ENCODE data around the gene SF3A2. TPM values are rescaled to one million over a fixed set of nuclear protein-coding genes. Genes with fewer than 3 reads are reported as not detected.

Gene SF3A2
- 10 to 100 TPM; 28.5 to 79.7 (median 66.6) TPM for total RNA-seq
- 10 to 100 TPM; 35.1 to 50.4 (median 37.7) TPM for polyA plus RNA-seq
- long read RNA-seq, donor 1, transcript SF3A2-201 (9 exons, 1,963 nt) = major isoform, 20 of 29 reads
- long read RNA-seq, donor 1, partial matches to known transcripts = 6 of 29 reads
- long read RNA-seq, donor 1, other reads (novel, unspliced or antisense) = 0 of 29 reads
- long read RNA-seq, donor 2, transcript SF3A2-201 (9 exons, 1,963 nt) = major isoform, 27 of 45 reads
- long read RNA-seq, donor 2, partial matches to known transcripts = 13 of 45 reads
- long read RNA-seq, donor 2, other reads (novel, unspliced or antisense) = 0 of 45 reads

DNA sequence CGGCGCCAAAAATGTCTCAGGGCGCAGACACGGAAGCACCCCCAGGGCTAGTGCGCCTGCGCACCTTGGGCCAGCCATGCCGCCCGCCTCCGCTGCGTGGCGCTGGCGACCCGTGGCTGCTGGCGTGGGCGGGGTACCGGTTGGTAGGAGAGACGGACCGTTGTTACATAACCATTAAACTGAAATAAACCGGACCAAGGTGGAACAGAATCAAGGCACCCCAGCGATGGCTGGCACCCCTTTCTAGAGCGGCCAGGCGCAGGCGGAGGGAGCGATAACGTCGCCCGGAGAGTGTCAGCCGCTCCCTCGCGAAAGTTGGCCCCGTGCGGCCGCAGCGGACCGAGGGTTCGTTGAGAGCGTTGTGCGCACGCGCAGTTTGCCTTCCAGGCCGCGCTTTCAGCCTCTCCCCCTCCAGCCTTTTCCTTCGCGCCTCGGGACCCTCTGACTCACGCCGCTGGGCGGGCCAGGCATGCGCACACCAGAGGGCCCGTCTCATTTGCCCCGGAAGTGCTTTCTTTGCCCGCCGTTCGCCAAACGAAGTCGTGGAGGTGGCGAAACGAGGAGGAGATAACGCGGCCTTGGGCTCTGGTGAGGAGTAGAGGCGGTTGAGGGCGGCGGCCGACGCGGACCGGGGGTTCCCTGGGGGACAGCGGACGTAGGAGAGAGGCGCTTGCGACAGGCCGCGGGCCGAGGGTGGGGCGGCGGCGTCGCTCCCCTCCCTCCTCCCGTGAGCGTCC lies at the start of gene SF3A2, which contains the start of gene PLEKHJ1:
TSS of gene SF3A2 (plus strand) at position 511 of the 737 bp plus-strand sequence. CDS start 6,595 bp downstream, outside the sequence.
TSS of gene PLEKHJ1 (minus strand) at position 16 of the 737 bp plus-strand sequence. CDS start 81 bp downstream, outside the sequence.
- peak; percentile 99 to 100 (median 100) for TF ChIP-seq CTCF (IDR thresholded peaks at IDR 0.05 in 8 of 11, conservative IDR thresholded peaks at IDR 0.05 in 3 of 11)
- TF ChIP-seq POLR2A (IDR thresholded peaks at IDR 0.05) = peak; percentile 3 to 79 (median 63)
- peak; percentile 93 to 96 (median 95) for TF ChIP-seq POLR2AphosphoS5 (IDR thresholded peaks at IDR 0.05)

GRCh38 chr19:2187159-2187558 lies 49.5 kb upstream of the SF3A2 start:
- TF ChIP-seq POLR2A (IDR thresholded peaks at IDR 0.05) = no peak
- TF ChIP-seq CTCF (IDR thresholded peaks at IDR 0.05 in 8 of 11, conservative IDR thresholded peaks at IDR 0.05 in 3 of 11) = no peak
- TF ChIP-seq POLR2AphosphoS5 (IDR thresholded peaks at IDR 0.05) = peak in 1 of 3 donors; percentile 12
- DNase-seq = no peak
- intact Hi-C loops (cut with DNase I; ENCODE audit: low total_unique reads) = no loop called here
- Histone ChIP-seq H3K9me3 (no peaks in the 10 kb centered on the region), H3K27ac (peak overlapping the region in 4 of 8 donors; percentile 8 to 72 (median 52)), H3K36me3 (peaks cover 0 to 99% (median 55%) of the 10 kb centered on the region in 6 donors), H3K4me1 (peaks cover 7 to 72% (median 46%) of the 10 kb centered on the region in 6 donors), H3K4me3 (no peak overlapping the region), H3K27me3 (replicated peaks in 1 of 7) (no peaks in the 10 kb centered on the region)
- 67 to 96% (median 82%) methylated on average over 8 to 13 of the region's 13 CpGs for WGBS, 5 donors

More for the DNA sequence above, at the start of gene SF3A2, which contains the start of gene PLEKHJ1:
- Histone ChIP-seq H3K9me3 (no peaks in the 10 kb centered on the region), H3K4me1 (peaks cover 49 to 89% (median 71%) of the 10 kb centered on the region in 6 donors), H3K27ac (peak within 1 kb of the TSS; percentile 89 to 100 (median 99)), H3K36me3 (peaks cover 0 to 39% (median 19%) of the 10 kb centered on the region in 6 donors), H3K27me3 (replicated peaks in 1 of 7) (no peaks in the 10 kb centered on the region), H3K4me3 (peak within 1 kb of the TSS; percentile 74 to 98 (median 94))
- peak; percentile 99 for DNase-seq
- intact Hi-C loops (cut with DNase I; ENCODE audit: low total_unique reads) = loop anchor here (5.0 to 10.0 kb wide), 2 partner anchors 72 to 156 kb away; partner anchors contain the start of gene DOT1L
- 0% methylated on average over 57 to 80 of the region's 80 CpGs for WGBS, 5 donors

DNA sequence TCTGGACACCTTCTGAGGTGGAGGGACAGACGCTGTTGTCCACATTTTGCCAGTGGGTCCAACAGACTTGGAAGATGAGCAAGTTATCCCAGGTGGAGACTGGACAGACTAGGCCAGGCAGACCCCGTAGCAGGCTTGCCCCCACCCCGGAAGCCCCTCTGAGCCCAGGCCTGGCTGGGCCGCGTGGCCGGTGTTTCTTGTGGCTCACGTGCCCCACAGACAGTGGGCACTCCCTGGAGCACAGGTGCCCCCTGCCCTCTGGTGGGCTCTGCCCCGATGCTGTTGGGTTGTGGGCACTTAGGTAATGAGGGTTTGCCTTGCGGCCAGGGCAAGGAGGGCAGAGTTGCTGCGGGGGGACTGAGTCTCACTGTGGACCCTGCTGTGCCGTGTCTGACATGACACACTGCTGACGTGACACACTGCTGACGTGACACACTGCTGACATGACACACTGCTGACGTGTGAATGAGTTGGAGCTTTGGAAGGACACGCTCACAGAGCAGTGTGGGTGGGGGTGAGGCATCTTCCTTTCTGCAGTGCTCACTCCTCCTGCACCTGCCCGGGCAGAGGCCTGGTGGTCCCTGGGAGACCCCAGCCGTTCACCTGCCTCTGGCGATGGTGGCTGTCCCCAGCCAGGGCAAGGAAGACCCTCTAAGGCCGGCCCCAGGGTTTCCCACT lies 47.8 kb upstream of the SF3A2 start:
- H3K36me3 ChIP-seq = peaks cover 0 to 99% (median 65%) of the 10 kb centered on the region in 6 donors
- H3K4me3 ChIP-seq = no peak overlapping the region
- WGBS, 5 donors = 91 to 96% (median 95%) methylated on average over 9 to 19 of the region's 19 CpGs
- H3K27ac ChIP-seq = peak overlapping the region in 3 of 8 donors; percentile 57 to 72 (median 63)
- no peaks in the 10 kb centered on the region for H3K9me3 ChIP-seq
- TF ChIP-seq POLR2A (IDR thresholded peaks at IDR 0.05) = no peak
- DNase-seq = no peak
- peaks cover 4 to 55% (median 31%) of the 10 kb centered on the region in 6 donors for H3K4me1 ChIP-seq
- intact Hi-C loops (cut with DNase I; ENCODE audit: low total_unique reads) = no loop called here
- H3K27me3 ChIP-seq (replicated peaks in 1 of 7) = no peaks in the 10 kb centered on the region

DNA sequence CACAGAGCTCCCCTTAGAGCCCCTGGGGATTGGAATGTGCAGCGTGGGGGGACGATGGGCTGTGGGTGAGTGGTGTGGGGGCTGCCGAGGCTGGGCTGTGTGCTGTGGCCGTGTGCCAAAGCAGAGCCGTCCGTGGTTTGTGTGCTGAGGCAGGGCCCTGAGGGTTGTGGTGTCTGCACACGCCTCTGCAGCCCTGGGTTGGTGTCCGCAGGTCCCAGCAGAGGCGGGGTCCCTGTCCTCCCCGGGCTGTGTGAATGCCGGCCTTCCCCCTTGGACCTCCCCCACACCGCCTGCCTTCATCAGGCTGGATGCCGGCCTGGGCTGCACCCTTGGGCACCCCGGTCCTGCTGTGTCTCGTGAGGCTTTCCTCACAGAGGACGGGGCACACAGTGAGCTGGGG lies 46.7 kb upstream of the SF3A2 start:
- no peak overlapping the region for H3K27ac ChIP-seq
- intact Hi-C loops (cut with DNase I; ENCODE audit: low total_unique reads) = no loop called here

More for the DNA sequence above, 46.7 kb upstream of the SF3A2 start:
- Histone ChIP-seq H3K9me3 (no peaks in the 10 kb centered on the region), H3K4me1 (peaks cover 4 to 46% (median 26%) of the 10 kb centered on the region in 6 donors), H3K27me3 (replicated peaks in 1 of 7) (no peaks in the 10 kb centered on the region), H3K36me3 (peaks cover 0 to 99% (median 71%) of the 10 kb centered on the region in 6 donors), H3K4me3 (no peak overlapping the region)
- WGBS, 5 donors = 82 to 96% (median 85%) methylated on average over 8 to 16 of the region's 16 CpGs
- DNase-seq = no peak
- TF ChIP-seq CTCF (IDR thresholded peaks at IDR 0.05 in 8 of 11, conservative IDR thresholded peaks at IDR 0.05 in 3 of 11) = no peak
